Nephron progenitor cell (in vitro differentiated cells): Measurements from ENCODE around the gene SYNE2.

ENCODE experiments used
- DNase-seq: peaks from one replicate; pipeline ENCODE4 v3.0.0; 2021
- H3K27ac Mint-ChIP-seq: 2 replicates; pipeline ENCODE4 v1.8.0; 2021; ENCODE audit warnings: mild to moderate bottlenecking, moderate library complexity, mixed read lengths
- H3K27me3 Mint-ChIP-seq: 2 replicates; pipeline ENCODE4 v1.8.0; 2021; ENCODE audit warnings: mild to moderate bottlenecking, low read depth, mixed read lengths; ENCODE audit not compliant: poor library complexity
- H3K36me3 Mint-ChIP-seq: 2 replicates; pipeline ENCODE4 v1.8.0; 2021; ENCODE audit warnings: low read depth, mixed read lengths
- H3K4me1 Mint-ChIP-seq: 2 replicates; pipeline ENCODE4 v1.8.0; 2021; ENCODE audit warnings: mixed read lengths
- H3K4me3 Mint-ChIP-seq: 2 replicates; pipeline ENCODE4 v1.8.0; 2021; ENCODE audit warnings: mild to moderate bottlenecking, moderate library complexity, mixed read lengths
- H3K9me3 Mint-ChIP-seq: 2 replicates; pipeline ENCODE4 v1.8.0; 2021; ENCODE audit warnings: mild to moderate bottlenecking, moderate library complexity, mixed read lengths
- CTCF ChIP-seq: fragments of 200-600 bp; sonication (generic); IDR thresholded peaks from 2 replicates; pipeline ENCODE4 v1.5.0; 2021; ENCODE audit warnings: antibody characterized with exemption

SYNE2 gene

GRCh38 chr14:64213853-64214570, 361.2 kb downstream of the SYNE2 start:
- no peaks in the 10 kb centered on the region for H3K4me1 Mint-ChIP-seq
- no peak overlapping the region for H3K4me3 Mint-ChIP-seq
- no peaks in the 10 kb centered on the region for H3K27me3 Mint-ChIP-seq
- no peak for DNase-seq
- peaks cover 82% of the 10 kb centered on the region for H3K36me3 Mint-ChIP-seq
- TF ChIP-seq CTCF = no peak
- H3K27ac Mint-ChIP-seq = no peak overlapping the region
- no peaks in the 10 kb centered on the region for H3K9me3 Mint-ChIP-seq

- no peaks in the 10 kb centered on the region for H3K4me1 Mint-ChIP-seq
- H3K27me3 Mint-ChIP-seq = no peaks in the 10 kb centered on the region
- H3K4me3 Mint-ChIP-seq = no peak overlapping the region
- peaks cover 79% of the 10 kb centered on the region for H3K36me3 Mint-ChIP-seq
- no peaks in the 10 kb centered on the region for H3K9me3 Mint-ChIP-seq
- H3K27ac Mint-ChIP-seq = no peak overlapping the region
- TF ChIP-seq CTCF = no peak
- DNase-seq = no peak
These were observed 362.5 kb downstream of the SYNE2 start for GRCh38 chr14:64215274-64215673.

GRCh38 chr14:64215978-64216377, 363.2 kb downstream of the SYNE2 start:
- TF ChIP-seq CTCF = no peak
- no peak overlapping the region for H3K4me3 Mint-ChIP-seq
- H3K36me3 Mint-ChIP-seq = peaks cover 72% of the 10 kb centered on the region
- H3K9me3 Mint-ChIP-seq = no peaks in the 10 kb centered on the region
- H3K27me3 Mint-ChIP-seq = no peaks in the 10 kb centered on the region
- no peak for DNase-seq
- no peaks in the 10 kb centered on the region for H3K4me1 Mint-ChIP-seq
- H3K27ac Mint-ChIP-seq = peak overlapping the region; percentile 29

- Mint-ChIP-seq H3K27ac (no peak overlapping the region), H3K4me3 (no peak overlapping the region), H3K9me3 (no peaks in the 10 kb centered on the region)
These were observed 364.5 kb downstream of the SYNE2 start for GRCh38 chr14:64217308-64217707.

GRCh38 chr14:64217834-64218233, 365.0 kb downstream of the SYNE2 start:
- DNase-seq = no peak
- TF ChIP-seq CTCF = no peak
- Mint-ChIP-seq H3K4me3 (no peak overlapping the region), H3K9me3 (no peaks in the 10 kb centered on the region), H3K27me3 (peaks cover 3% of the 10 kb centered on the region), H3K27ac (peak overlapping the region; percentile 80), H3K4me1 (no peaks in the 10 kb centered on the region), H3K36me3 (peaks cover 66% of the 10 kb centered on the region)

More at GRCh38 chr14:64217308-64217707, 364.5 kb downstream of the SYNE2 start:
- peaks cover 3% of the 10 kb centered on the region for H3K27me3 Mint-ChIP-seq
- H3K4me1 Mint-ChIP-seq = no peaks in the 10 kb centered on the region
- peaks cover 68% of the 10 kb centered on the region for H3K36me3 Mint-ChIP-seq
- no peak for DNase-seq
- no peak for TF ChIP-seq CTCF
